Islet precursor cell (in vitro differentiated cells): Measurements from ENCODE around the gene CPN2.

Experiments
- DNase-seq: peaks from one replicate; pipeline ENCODE4 v3.0.0-alpha.2; 2018

CPN2 gene

DNA sequence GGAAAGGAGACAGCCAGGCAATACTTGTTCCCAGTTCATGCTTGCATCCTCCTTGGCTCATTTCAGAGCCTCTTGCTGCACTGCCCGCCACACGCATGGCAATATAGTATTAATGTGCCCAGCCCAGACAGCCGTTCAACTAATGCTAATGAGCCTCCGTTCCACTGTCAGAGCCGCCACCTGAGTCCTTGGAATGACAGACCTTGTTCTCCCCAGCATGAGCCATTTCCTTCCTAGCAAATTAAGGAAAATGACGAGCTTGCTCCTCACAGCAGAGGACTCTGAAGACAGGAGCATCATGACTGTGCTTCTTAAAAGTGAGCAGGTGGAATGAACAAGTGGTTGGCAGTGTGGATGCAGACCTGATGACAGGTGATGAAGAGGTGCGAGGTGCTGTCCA, 29.2 kb upstream of the CPN2 start:
- no peak for DNase-seq

DNA sequence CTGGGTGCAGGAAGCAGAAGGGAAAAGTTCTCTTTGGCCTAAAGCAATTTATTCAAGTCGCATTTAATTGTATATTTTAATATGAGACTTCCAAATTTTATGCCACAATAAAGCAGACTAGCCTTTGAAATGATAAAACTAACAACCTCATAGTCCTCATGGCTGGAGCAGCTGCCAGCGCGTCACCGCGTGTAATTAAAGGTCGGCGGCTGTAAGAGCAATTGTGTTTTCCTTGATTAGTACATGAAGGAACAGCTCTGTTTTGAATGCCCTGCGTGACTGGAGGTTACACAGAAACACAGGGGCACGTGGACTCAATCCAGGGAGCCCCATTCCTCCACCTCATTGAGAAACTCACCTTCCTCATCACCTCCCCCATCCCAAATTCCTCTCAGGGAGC, 28.5 kb upstream of the CPN2 start:
- peak; percentile 34 for DNase-seq

DNA sequence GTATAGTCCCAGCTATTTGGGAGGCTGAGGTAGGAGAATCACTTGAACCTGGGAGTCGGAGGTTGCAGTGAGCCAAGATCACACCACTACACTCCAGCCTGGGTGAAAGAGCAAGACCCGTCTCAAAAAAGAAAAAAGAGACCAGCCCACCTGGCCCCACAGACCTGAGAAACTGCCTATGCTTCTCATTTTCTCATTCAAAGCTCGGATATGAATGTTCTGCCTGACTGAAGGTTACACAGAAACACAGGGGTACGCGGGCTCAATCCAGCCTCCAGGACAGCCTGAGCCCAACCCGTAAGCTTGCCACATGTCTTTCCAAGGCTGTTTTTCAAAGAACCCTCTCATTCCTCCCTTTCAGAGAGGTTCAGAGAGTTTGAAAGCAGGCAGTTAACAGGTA, 28.1 kb upstream of the CPN2 start:
- peak; percentile 17 for DNase-seq

DNA sequence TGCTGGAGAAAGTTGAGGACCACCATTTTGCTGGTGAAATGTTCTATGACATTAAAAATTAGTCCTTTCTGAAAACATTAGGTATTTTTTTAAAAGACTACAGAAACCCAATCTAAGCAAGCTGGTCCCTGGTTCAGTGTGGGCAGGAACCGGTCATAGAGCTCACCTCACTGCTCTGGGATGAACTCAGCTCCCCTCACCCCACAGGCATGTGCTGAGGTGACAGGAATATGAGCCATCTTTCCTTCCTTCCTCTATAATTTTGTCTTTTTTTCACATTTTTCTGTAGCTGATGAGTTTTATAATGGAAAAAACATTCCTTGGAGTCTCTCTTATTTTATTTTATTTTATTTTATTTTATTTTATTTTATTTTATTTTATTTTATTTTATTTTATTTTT, 26.6 kb upstream of the CPN2 start:
- DNase-seq = no peak

DNA sequence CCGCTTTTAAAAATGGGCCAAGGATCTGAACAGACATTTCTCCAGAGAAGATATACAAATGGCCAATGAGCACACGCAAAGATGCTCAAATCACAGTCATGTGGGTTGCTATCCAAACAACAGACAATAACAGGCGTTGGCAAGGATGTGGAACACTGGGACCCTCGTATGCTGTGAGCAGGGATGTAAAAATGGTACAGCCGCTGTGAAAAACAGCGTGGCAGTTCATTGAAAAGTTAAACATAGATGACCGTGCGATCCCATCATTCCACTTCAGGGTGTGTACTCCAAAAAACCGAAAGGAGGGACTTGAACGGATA, 25.1 kb upstream of the CPN2 start:
- DNase-seq = no peak

DNA sequence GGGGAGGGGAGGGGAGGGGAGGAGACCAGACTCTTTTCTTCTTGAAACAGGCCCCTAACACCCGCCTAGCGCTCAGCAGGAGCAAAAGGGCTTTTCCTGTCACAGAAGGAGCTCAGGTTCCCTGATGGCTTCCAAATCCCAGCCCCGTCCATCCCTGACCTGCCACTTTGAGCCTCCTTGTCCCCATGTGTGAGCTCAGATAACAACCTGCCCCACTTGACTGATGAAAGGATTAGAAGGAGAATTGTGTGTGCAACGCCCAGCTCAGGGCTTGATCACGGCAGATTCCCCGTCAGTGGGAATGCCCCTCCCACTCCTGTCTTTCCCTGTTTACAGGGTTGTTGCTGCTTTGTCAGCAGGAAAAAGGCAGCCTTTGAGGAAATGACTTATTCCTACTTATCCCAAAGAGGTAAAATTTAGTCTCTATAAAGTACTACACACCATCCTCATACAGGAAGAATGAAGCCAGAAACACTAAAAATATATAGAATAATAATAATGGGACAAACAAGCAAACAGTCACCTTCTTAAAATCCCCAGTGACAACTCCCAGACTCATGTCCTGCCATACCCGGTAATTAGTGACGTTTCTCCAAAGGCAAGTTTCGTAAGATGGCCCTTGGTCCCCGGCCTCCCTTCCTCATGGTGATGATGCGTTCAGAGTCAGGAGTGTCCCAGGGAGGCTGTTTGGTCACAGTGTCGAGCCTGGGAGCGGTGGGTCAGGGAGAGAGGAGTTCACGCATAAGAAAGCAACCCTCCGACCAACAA, 24.5 kb upstream of the CPN2 start:
- DNase-seq = no peak

DNA sequence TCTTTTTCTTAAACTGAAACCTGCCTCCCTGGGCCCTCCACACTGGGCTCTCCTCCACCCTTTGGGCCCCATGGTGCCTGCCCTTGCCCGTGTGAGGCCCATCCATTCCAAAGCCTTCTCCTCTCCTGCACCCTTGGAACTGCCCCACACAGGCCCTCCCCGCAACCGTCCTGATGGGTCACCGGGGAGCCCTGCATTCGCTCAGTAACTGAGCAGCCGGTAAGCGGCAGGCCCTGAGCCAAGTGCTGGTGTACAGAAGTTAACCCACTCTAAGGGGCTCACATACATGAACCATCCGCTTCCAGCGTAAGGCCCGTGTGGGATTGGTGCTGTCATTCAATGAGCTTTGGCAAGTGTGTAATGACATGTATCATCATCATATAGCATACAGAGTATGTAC, 23.8 kb upstream of the CPN2 start:
- no peak for DNase-seq

DNA sequence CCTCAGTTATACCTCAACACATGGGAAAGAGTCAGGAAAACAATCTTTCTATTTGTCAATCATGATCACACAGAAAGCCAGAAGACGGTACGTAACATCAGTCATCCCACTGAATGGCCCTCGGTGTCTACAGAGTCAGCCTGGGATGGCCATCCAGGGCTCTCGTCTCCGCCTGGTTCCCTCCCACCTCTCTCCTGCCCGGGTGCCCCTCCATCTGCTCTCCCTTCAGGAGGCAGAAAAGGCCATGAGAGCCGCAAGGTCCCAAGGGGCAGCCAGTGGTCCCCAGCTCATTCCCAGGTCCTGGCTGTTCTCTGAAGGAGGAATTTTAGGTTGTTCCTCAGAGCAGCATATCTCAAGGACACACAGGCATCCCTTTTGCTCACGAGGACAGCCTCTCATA, 22.8 kb upstream of the CPN2 start:
- DNase-seq = no peak

DNA sequence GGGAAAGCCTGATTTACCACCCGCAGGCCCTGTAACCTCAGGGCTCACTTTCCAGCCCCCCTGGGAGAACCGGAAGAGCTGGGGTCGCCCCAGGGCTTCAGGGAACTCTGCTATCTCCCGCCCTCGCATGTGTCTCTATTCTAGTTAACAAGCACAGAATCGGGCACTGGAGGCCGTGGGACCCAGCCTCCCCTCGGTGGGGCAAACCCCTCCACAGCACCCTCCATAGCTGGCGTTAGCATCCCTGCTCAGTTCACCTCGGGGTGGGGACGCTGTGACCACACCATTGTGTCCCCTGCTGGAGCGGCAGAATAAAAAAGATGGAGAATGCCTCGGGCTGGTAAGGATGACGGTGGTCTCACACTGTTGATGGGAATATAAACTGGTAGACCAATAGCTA, 21.9 kb upstream of the CPN2 start:
- DNase-seq = no peak

DNA sequence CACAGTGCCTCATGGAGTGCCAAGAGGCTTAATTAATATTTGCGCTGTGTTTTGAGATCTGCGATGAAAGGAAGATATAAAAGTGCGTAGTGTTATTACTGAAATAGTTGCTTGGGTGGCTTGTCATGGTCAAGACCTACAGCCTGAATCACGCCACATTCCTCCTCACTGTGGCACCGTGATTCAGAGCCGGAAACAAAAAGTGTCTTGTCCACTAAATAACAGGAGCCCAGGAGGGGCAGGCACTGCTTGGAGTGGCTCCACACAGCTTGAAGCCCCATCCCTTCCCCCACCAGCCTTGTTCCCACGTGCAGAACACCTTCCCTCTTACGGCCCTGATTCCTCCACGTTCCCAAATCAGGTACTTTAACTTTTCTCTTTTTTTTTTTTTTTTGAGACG, 19.6 kb upstream of the CPN2 start:
- DNase-seq = peak; percentile 73

DNA sequence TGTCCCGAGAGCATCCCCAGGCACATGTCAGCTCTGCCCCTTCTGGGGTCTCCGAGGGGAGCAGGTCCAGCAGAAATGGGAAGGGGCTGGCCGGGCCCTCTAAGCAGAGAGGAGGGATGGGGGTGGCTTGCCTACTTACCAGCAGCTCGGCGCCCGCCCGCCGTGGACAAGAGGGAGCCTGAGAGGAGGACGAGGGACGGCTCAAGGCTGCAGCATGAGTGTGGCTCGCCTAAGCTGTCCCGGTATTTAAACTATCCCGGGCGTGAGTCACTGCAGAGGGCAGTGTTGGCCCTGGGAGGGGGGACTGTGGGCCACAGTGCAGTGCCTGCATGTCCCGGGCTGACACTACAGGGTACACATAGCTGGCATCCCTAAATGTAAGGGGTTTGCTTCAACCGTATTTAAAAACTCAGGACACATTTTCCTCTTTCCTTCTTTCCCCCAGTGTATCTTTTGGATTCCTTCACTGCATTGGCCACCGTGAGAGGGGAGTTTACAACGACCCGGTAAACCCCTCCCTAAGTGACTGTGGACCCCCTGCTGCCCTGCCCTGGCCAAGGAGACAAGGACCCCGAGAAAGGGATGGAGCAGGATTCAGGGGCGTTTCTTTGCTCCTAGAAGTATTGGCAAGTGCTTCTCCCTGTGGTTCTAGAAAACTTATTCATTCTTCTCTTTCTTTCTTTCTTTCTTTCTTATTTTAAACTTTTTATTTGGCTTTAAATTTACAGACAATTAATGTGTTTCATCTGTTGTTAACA, 18.6 kb upstream of the CPN2 start, which contains the start of gene LRRC15:
TSS of gene LRRC15 (minus strand) at position 222 of the 758 bp plus-strand sequence. CDS start 8,700 bp downstream, outside the sequence.
- peak; percentile 94 for DNase-seq

DNA sequence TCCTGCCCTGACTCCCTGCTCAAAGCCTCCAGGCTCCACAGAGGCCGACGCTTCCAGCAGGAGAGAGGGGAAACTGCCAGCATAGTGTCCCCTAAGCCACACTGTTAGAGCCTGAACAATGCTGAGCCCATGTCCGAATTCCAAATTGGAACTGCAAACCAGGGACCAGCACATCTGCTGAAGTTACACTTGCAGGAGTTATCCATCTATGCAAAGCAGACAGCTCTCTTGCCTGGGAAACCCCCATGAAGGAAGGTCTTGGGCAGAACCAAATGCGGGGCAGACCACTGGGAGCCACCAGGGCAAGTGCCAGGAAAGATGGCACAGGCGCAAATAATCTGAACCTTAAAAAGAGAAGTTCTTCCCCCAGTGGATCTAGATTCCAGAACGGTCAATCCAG, 17.8 kb upstream of the CPN2 start:
- DNase-seq = no peak

DNA sequence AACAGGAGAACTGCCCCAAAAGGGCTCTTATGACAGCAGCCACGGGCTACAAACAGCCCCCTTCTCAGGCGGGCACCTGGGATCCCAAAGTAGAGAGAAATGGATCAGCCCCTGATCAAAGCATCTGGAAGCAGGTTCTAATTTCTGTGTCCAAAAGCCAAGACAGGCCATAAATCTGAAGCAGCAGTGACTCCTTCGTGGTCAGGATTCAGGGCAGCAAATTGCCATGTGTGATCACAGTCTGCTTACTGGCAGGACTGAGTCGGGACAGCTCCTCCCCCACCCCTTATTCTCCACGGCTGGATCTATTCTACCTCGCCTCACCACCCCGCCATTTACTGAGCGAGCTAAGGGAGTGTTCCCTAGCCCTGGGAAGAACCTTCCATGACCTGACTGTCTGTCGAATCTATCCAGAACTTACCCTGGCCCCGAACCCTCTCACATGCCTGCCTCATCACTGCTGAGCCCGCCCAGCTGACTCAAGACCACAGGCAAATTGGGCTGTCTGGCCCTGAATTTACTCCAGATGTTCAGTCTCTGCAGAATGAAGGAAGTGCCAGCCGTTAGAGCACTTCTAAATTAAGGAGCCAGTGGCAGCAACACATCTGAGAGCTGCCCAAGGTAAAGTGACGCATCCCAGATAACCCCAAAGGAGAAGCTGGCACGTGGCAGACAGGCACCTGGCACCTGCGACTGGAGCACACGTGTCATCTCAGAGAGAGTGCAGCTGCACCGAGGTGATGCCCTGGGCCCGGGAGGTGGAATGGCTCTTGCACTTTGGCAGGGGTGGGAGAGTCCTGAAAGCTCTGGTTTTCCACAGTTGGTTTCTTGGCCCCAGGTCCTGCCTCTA, 17.1 kb upstream of the CPN2 start:
- DNase-seq = peak; percentile 81

DNA sequence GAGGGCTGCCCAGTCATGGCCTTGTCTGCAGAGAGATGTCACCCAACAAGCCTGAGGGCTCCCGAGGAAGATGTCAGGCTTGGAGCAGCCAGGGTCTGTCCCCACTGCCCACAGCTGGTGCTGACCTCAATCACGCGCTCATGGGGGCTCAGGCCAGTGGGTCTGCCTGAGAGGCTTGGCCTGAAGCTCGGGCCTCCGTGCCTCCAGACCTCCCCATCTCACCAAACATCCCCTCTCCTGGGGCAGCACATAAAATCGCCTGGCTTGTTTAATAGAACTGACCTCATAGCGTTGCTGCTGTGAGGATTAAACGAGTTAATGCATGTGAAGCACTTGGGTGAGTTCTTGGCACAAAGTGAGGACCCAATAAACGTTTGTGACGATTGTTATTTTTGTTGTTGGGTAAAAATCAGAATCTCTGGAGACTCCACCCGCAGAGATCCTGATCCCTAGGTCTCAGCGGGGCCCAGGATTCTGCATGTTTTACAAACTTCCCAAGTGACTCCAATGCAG, 14.9 kb upstream of the CPN2 start:
- no peak for DNase-seq

DNA sequence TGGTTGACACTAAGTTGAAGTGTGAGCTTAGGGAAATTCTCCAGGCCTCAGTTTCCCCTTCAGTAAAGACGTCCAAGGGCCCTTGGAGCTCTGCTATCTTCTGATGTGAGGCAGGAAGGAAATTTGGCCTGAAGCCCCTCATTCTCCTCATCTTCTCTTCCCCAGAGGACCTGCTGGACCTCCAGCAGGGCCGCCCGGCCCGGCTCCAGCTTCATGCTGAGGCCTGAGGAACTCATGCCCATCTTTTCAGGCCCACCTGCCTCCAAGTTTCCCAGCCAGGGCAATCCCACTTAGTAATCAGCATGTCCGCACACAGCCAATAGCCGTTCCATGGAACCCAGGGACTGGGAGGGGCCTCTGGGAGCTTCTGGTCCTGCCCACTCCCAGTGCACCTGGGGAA, 14.4 kb upstream of the CPN2 start:
- no peak for DNase-seq

DNA sequence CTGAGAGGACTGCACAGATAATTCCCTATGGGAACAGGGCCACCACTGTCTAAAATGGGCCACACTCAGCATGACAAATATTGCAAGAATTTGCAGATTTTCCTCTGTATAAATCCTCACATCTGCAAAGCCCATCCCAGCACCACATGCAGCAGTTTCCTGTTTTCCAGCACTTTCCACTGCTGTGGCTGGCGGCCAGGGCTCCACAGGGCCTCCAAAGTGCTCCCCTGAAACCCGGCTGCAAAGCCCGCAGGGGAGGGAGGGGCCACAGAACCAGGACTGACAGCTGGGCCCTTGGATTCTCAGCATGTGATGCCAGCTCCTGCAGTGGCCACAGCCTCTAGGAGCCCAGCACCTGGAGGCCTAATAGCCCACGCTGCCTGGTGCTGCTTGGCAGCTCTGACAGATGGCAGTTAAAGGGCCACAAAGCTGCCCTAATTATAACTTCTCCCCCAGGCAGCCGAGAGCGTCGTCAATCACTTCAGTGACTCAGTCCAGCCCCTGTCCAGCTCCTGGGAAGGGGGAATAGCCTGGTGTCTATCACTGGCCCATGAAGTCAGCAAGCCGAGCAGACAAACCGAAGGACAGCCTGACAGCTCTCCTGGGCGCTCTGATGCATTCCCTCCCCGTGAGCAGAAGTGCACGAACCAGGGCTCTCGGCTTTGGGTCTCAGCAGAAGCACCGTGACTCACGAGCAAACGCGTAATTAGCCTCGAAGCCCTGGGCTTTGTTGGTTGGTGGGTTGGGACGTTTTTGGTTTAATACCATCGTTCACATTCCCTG, 13.7 kb upstream of the CPN2 start:
- peak; percentile 97 for DNase-seq

DNA sequence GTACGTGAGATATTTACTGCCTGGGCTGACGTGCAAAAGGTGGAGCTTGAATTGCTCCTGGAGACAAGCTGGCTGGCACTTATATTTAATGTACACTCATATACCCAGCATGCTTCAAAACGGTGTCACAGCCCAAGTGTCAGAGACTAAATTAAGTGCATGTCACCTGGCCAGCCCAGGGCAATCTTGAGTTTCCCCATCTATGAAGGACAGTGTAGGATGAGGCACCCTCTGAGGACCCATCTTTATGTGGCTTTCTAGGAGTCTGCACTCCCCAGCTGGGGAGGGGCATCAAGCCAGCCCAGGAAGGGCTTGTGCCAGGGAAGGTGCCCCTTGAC, 13.2 kb upstream of the CPN2 start:
- no peak for DNase-seq

DNA sequence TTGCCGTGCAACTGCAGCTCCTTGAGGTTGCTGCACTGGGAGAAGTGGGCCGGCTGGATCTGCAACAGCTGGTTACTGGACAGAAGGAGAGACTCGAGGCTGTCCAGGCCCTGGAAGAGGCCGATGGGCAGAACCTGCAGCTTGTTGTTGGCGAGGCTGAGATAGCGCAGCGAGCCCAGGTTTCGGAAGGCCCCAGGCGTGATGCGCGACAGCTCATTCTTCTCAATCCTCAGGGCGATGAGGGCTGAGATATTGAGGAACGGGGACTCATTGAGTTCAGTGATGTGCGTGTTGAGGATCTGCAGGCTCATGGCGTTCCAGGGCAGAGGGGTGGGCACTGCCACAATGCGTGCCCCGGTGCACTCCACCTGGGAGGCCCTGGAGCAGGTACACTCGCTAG, 9.4 kb upstream of the CPN2 start:
- no peak for DNase-seq

DNA sequence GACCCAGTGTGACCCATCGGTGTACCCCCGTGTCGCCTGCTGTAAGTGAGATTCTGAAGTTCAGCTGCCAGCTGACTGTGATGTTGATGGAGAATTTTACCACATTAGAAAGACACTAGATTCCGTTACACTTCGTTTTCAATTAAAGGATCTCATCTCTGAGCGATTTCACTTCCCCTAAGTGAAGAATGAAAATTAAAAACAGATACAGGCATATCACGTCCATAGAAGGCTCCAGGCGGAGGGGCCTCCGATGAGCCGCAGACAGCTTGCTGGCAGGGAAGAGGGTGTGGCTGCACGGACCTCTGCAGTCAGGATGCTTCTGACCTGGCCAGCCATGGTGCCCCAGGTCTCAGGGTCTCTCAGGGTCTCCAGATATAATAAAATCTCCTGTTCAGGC, 6.6 kb upstream of the CPN2 start:
- no peak for DNase-seq

DNA sequence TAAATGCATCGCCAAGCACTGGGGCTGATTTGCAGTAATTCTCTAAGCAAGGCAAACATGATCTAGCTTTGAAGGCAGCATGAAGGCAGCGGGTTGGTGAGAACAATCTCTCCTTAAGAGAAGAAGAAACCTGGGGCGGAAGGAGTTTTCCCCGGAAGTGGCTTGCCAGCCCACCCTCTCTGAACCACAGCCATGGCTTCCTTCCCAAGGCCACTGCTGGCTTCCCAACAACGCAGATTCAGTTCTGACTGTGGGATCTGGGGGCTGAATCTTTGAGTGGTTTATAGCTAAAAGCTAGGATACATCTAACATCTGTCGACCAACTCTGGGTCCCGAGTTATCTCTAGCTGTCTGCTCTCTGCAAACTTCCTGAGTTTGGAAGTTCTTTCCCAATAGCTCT, 4.3 kb upstream of the CPN2 start:
- no peak for DNase-seq

DNA sequence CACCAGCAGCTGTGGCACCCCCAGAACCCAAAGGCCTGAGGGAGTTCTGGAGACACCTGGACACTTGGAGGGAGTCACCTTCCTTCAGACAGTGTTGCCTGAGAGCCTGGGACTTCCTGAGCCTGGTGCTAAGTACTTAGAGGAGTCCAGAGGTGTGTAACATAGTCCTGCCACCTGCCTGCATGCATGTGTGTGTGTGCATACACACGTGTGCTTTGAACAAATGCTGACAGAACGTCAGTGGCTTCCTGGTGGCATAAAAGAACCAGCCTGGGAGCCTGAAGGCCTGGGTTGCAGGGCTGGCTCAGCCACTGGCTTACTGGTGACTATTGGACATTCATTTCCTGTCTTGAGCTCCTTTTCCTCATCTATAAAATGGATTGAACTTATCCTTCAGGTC, 3.2 kb upstream of the CPN2 start:
- DNase-seq = no peak

DNA sequence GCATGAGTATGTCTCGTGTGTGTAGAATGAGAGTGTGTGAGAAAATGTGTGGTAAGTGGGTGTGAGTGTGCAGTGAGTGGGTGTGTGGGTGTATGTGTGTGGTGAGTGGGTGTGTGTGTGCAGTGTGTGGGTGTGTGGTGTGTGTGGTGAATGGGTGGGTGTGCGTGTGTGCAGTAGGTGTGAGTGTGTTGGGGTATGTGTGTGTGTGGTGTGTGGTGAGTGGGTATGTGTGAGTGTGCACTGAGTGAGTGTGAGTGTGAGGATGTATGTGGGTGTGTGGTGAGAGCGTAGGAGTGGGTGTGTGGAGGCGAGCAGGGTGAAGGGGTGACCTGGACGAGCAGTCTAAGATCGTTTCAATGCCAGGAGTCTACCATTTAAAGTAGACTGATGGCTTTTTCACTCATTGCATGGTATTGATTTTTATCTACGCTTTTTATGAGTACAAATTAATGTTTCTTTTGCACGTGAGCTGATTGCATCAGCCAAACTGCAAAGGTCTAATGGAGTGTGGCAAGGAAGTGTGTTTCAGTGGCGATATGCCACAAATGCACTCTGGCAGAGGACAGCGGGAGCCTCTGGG, 1.6 kb upstream of the CPN2 start:
- no peak for DNase-seq
